HG03039 (cell line): ENCODE data around the gene DFFB.

Experiments used
- ATAC-seq: cut with Tn5 transposase; IDR thresholded peaks from one replicate; pipeline ENCODE4 v1.9.1; 2021; ENCODE audit warnings: mild to moderate bottlenecking, moderate library complexity; ENCODE audit not compliant: unreplicated experiment

DFFB gene

GRCh38 chr1:3923378-3924185 lies 66.3 kb downstream of the DFFB start:
- ATAC-seq, result no peak

DNA sequence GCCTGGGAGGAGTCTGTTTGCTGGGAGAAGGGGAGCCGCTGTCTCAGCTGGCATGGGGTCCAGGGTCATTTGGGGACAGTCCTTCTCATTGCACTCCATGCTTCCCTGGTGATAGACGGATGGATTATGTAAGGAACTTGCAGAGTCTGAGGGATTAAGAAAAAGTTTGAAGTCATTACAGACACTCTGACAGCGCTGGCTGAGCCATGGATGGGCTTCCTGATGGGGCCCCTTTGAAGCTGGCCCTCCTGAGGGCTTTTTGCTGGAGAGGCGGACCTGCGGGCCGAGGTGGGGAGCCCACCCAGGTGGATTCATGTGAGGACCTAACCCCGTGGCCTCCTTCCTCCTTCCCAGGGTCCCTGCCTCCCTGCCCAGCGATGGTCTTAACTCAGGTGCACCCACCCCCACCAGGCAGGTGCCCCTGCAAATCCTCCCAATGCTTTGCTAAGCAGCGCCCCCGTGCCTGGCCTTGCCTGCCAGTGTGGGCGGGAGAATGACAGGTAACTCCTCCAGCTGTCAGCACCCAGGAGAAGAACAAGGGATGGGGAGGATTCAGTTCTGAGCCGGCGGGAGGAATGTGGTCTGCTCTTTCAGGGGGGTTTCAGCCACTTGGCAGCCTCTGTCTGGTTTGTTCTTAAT lies 67.0 kb downstream of the DFFB start:
- ATAC-seq, result no peak

GRCh38 chr1:3924825-3925220 lies 67.5 kb downstream of the DFFB start:
- no peak for ATAC-seq

DNA sequence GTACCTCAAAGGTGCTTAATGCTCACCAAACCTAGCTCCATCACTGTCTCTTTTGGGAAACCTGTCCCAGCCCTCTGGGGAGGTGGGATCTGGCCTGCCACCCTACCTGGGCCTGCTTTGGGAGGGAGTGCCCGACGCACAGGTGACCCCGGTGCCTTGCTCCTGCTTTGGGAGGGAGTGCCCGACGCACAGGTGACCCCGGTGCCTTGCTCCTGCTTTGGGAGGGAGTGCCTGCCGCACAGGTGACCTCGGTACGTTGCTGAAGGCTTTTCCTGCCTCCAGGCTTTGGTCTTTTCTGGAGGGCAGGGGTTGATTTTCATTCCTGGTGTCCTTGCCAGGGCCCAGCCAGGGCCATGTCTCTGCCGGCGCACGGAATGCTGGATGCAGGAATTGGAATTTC lies 68.0 kb downstream of the DFFB start:
- ATAC-seq, result no peak

GRCh38 chr1:3925762-3926161 lies 68.5 kb downstream of the DFFB start:
- ATAC-seq, result no peak

- ATAC-seq, result no peak
Observed at GRCh38 chr1:3926956-3927355, 69.7 kb downstream of the DFFB start.

GRCh38 chr1:3928586-3928985 lies 71.3 kb downstream of the DFFB start:
- no peak for ATAC-seq

GRCh38 chr1:3929126-3929525 lies 71.8 kb downstream of the DFFB start:
- no peak for ATAC-seq

- no peak for ATAC-seq
Observed at GRCh38 chr1:3930301-3931006, 73.2 kb downstream of the DFFB start.

GRCh38 chr1:3931007-3931912 lies 74.0 kb downstream of the DFFB start:
- no peak for ATAC-seq

DNA sequence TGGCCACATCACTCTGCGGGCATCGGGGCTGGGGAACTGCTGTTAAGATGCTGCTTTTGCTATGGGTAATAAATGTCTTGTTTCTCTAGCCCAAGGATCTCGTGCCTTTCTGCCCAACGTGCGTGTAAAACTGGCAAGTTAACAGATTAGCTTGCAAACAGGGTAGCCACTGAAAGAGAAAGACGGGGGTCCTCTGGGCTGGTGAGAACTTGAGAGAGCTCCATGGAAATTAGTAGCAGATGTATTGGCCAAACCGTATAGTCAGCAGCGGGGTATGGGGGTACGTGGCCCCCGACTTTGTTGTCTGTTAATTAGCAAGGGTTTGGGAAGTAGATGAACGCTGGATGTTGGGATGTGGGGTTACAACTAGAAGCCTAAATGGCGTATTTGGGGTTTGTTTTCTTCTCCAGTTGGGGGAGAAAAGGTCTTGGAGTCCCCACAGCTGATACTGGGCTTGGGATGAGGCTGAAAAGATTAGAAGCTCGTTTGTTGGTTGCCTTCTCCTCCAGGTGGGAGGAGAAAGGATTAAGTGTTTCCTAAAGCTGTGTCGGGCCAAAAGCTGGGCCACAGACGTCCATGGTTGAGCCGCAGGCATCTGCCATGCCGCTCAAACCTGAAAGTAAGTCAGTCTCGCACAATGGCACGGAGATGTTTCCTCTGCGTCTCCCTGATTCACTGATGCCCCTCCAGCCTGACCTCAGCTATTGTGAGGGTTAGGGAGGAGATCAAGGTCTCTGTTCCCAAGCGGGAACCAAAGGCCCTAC lies 75.1 kb downstream of the DFFB start:
- no peak for ATAC-seq
